AG09309 (cell line): ENCODE data around the gene CACNA1H.

Experiments
- DNase-seq: peaks from one replicate; pipeline ENCODE4 v3.0.0-alpha.2; 2010; ENCODE audit warnings: low read depth
- H3K4me3 ChIP-seq: 2 replicates; pipeline ENCODE4 v1.5.1; 2011; ENCODE audit warnings: mild to moderate bottlenecking, low read depth, low read length, moderate library complexity; ENCODE audit not compliant: control insufficient read depth
- TF ChIP-seq, protein P1 (sequence below): IDR thresholded peaks from 2 replicates; pipeline ENCODE4 v1.5.1; 2011; ENCODE audit warnings: mild to moderate bottlenecking, low read depth, low read length, inconsistent platforms; ENCODE audit not compliant: insufficient read depth, control insufficient read depth; ENCODE audit errors: missing control alignments

Gene CACNA1H

GRCh38 chr16:1257561-1258224 lies 104.8 kb downstream of the CACNA1H start:
- DNase-seq, result no peak
- H3K4me3 ChIP-seq, result no peak overlapping the region
- TF ChIP-seq, protein P1, sequence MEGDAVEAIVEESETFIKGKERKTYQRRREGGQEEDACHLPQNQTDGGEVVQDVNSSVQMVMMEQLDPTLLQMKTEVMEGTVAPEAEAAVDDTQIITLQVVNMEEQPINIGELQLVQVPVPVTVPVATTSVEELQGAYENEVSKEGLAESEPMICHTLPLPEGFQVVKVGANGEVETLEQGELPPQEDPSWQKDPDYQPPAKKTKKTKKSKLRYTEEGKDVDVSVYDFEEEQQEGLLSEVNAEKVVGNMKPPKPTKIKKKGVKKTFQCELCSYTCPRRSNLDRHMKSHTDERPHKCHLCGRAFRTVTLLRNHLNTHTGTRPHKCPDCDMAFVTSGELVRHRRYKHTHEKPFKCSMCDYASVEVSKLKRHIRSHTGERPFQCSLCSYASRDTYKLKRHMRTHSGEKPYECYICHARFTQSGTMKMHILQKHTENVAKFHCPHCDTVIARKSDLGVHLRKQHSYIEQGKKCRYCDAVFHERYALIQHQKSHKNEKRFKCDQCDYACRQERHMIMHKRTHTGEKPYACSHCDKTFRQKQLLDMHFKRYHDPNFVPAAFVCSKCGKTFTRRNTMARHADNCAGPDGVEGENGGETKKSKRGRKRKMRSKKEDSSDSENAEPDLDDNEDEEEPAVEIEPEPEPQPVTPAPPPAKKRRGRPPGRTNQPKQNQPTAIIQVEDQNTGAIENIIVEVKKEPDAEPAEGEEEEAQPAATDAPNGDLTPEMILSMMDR, result no peak

GRCh38 chr16:1258225-1258600 lies 105.3 kb downstream of the CACNA1H start:
- no peak for DNase-seq
- TF ChIP-seq, protein P1, result no peak
- H3K4me3 ChIP-seq, result no peak overlapping the region

DNA sequence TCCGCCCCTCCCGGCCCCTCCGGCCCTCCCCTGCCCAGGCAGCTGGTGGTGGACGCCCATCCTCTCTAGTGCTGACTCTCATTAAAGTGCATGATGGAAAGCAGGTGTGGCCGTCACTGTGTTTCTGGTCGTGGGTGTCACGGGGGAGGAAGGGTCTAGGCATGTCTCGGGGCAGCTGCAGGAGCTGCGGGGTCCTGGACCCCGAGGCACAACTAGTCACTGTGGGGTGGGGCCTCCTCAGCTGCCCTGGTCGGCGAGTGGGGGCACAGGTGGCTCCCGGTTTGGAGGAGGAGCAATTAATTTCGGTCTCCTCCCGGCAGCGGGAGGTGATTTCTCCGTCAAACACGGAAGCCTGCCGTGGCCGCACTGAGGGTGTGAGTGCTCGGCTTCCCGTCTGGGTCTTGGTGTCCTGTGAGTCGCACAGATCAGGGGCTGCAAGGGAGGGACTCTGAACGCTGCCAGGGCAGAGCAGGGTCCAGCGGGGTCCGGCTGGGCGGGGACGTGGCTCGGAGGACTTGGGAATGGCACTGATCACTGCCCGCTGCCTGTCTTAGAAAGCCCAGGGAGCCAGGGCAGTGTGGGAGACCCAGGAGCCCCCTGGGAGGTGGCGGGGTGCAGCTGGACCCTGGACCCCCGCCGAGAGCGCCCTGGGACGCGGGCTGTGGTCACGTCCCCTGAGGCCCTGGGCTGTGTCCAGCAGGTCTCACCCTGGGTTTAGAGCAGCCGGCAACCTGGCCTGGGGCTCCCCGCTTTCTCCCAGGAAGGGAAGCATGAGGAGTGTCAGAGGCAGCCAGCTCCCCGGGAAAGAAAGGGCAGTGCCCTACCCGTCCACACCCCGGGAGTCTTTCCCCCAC lies 106.2 kb downstream of the CACNA1H start:
- TF ChIP-seq, protein P1, result no peak
- no peak overlapping the region for H3K4me3 ChIP-seq
- DNase-seq, result no peak

DNA sequence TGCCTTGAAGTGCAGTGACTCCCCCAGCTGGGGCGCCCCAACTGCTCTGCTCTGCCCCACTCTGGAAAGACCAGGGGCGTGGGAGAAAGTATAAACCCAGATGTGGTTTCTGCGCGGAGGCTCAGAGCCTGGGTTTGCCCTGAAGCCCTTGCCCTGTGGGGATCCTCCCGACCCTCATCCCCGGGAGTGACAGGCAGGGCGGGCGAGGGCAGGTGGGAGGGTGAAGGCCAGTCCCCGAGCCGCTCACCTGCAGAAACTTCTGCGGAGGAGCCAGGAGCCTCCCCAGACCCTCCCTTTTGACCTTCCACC lies 106.8 kb downstream of the CACNA1H start:
- DNase-seq, result no peak
- no peak overlapping the region for H3K4me3 ChIP-seq
- TF ChIP-seq, protein P1, result no peak

- DNase-seq, result no peak
- no peak overlapping the region for H3K4me3 ChIP-seq
- TF ChIP-seq, protein P1, result no peak
Observed at GRCh38 chr16:1260101-1260680, 107.3 kb downstream of the CACNA1H start.

- TF ChIP-seq, protein P1, result no peak
- DNase-seq, result no peak
Observed at GRCh38 chr16:1261131-1261892, 108.4 kb downstream of the CACNA1H start.

More at GRCh38 chr16:1261131-1261892, 108.4 kb downstream of the CACNA1H start:
- H3K4me3 ChIP-seq, result no peak overlapping the region
